HepG2 (cell line): ENCODE measurements around the gene TIMP3. TPM values are rescaled to one million over a fixed set of nuclear protein-coding genes. Genes with fewer than 3 reads are reported as not detected.
A peak's percentile ranks its signal among the peaks of the same experiment; 100 is the strongest.

Experiments
- ATAC-seq: fragments of 200-7000 bp; cut with Tn5 transposase; 3 replicates; pipeline ENCODE4 v1.9.1; 2020; ENCODE audit warnings: mild to moderate bottlenecking, moderate library complexity
- BruUV-seq: library from RNA; stranded (reverse); fragments of 400-500 nt; replicated peaks from 2 replicates; lab custom pipeline; 2021; lab: Mats Ljungman, UMichigan
- CTCF ChIA-PET: fragments of 300-600 bp; formaldehyde crosslinking; extraction: SDS; loops from one replicate; lab custom pipeline; 2021; ENCODE audit warnings: low total read pairs, inconsistent platforms, low intra/inter-chr PET ratio; lab: Yijun Ruan, JAX
- POLR2A ChIA-PET: fragments of 350-600 bp; sonication (Branson Sonifier 250); formaldehyde crosslinking; loops from one replicate; lab custom pipeline; 2020; ENCODE audit warnings: antibody characterized with exemption, inconsistent platforms; lab: Yijun Ruan, JAX
- DNase-seq: peaks from one replicate; pipeline ENCODE4 v3.0.0-alpha.2; 2015; ENCODE audit warnings: low spot score
- FAIRE-seq: peaks from 3 replicates; lab custom pipeline; 2011; peaks lifted over from hg19 to GRCh38; lab: Jason Lieb, UNC
- H2AFZ ChIP-seq: one replicate; pipeline ENCODE4 v1.6.1; 2011; ENCODE audit warnings: low read length, inconsistent platforms
- H3K27ac ChIP-seq: fragments of 300-600 bp; 3 replicates; pipeline ENCODE4 v1.8.0; 2011; ENCODE audit warnings: mixed run types, mild to moderate bottlenecking, mixed read lengths, low read length, inconsistent platforms; ENCODE audit not compliant: insufficient read depth; ENCODE audit errors: extremely low read length
- H3K27me3 ChIP-seq, 2 experiments: fragments of 200-600 bp in 1 of 2; 2 replicates in 1 of 2; 3 replicates in 1 of 2; pipeline versions ENCODE4 v1.6.0 to v1.8.0; 2011; ENCODE audit warnings: low read length in 2 of 2, mild to moderate bottlenecking in 2 of 2, moderate library complexity in 2 of 2, inconsistent platforms in 1 of 2; ENCODE audit not compliant: insufficient read depth in 2 of 2, control insufficient read depth in 1 of 2
- H3K36me3 ChIP-seq, 2 experiments: fragments of 200-600 bp in 1 of 2; replicated peaks in 1 of 2; 2 replicates in 1 of 2; 3 replicates in 1 of 2; pipeline versions ENCODE4 v1.5.1 to v1.8.0; 2011; ENCODE audit warnings: low read length in 2 of 2, inconsistent platforms in 1 of 2; ENCODE audit not compliant: insufficient read depth in 2 of 2, control insufficient read depth in 1 of 2
- H3K4me1 ChIP-seq: 2 replicates; pipeline ENCODE4 v1.5.1; 2012; ENCODE audit warnings: low read length, inconsistent platforms; ENCODE audit not compliant: insufficient read depth
- H3K4me2 ChIP-seq: 2 replicates; pipeline ENCODE4 v1.6.0; 2011; ENCODE audit warnings: low read depth, low read length, inconsistent platforms
- H3K4me3 ChIP-seq, 3 experiments: fragments of 200-600 bp in 1 of 3; sonication (generic), shearing (Covaris generic) in 1 of 3; replicated peaks in 1 of 3; 2 replicates each; pipeline ENCODE4 v1.5.1; 2011 to 2016; ENCODE audit warnings: low read length in 3 of 3, inconsistent platforms in 2 of 3, low read depth in 2 of 3, mild to moderate bottlenecking in 2 of 3, control low read depth in 1 of 3, mixed read lengths in 1 of 3; ENCODE audit not compliant: insufficient read depth in 1 of 3
- H3K79me2 ChIP-seq: one replicate; pipeline ENCODE4 v1.6.1; 2011; ENCODE audit warnings: low read length, inconsistent platforms; ENCODE audit not compliant: insufficient read depth
- H3K9ac ChIP-seq: 2 replicates; pipeline ENCODE4 v1.6.0; 2011; ENCODE audit warnings: mild to moderate bottlenecking, low read depth, low read length, inconsistent platforms; ENCODE audit not compliant: insufficient read depth
- H3K9me3 ChIP-seq: 2 replicates; pipeline ENCODE4 v1.5.1; 2012; ENCODE audit warnings: mild to moderate bottlenecking, low read length
- H4K20me1 ChIP-seq: 2 replicates; pipeline ENCODE4 v1.6.0; 2011; ENCODE audit warnings: inconsistent platforms, mild to moderate bottlenecking, low read length, moderate library complexity; ENCODE audit not compliant: insufficient read depth
- ETV5 ChIP-seq: IDR thresholded peaks from 2 replicates; pipeline ENCODE4 v1.6.1; 2018; ENCODE audit warnings: missing biosample characterization, missing genetic modification reagents, inconsistent platforms, borderline replicate concordance
- KDM1A ChIP-seq: IDR thresholded peaks from 2 replicates; pipeline ENCODE4 v1.6.1; 2016; ENCODE audit warnings: missing compliant biosample characterization
- NAIF1 ChIP-seq: sonication (generic); formaldehyde crosslinking; IDR thresholded peaks from 2 replicates; pipeline ENCODE4 v1.5.0; 2020; ENCODE audit warnings: mild to moderate bottlenecking, missing genetic modification reagents, borderline replicate concordance
- POLR2A ChIP-seq, 2 experiments: IDR thresholded peaks; 2 replicates each; pipeline ENCODE4 v1.6.1; 2011; ENCODE audit warnings: low read depth in 2 of 2, low read length in 2 of 2, mild to moderate bottlenecking in 1 of 2, moderate library complexity in 1 of 2; ENCODE audit not compliant: insufficient read depth in 1 of 2
- RBFOX2 ChIP-seq: fragments of 200-400 bp; formaldehyde crosslinking; IDR thresholded peaks from 2 replicates; pipeline ENCODE4 v1.6.1; 2017; ENCODE audit warnings: low read depth, mild to moderate bottlenecking, low read length
- RBM22 ChIP-seq: fragments of 200-400 bp; formaldehyde crosslinking; optimal IDR thresholded peaks from 2 replicates; pipeline ENCODE3; 2017; ENCODE audit warnings: mild to moderate bottlenecking, low read length, moderate library complexity
- SALL2 ChIP-seq: sonication (generic); formaldehyde crosslinking; IDR thresholded peaks from 2 replicates; pipeline ENCODE4 v1.8.1; 2023; ENCODE audit warnings: mild to moderate bottlenecking, missing genetic modification reagents, inconsistent platforms
- ZFP62 ChIP-seq: sonication (generic); formaldehyde crosslinking; IDR thresholded peaks from 2 replicates; pipeline ENCODE4 v1.4.0; 2020; ENCODE audit warnings: missing genetic modification reagents
- ZNF383 ChIP-seq: sonication (generic); formaldehyde crosslinking; IDR thresholded peaks from 2 replicates; pipeline ENCODE4 v1.4.0; 2020; ENCODE audit warnings: missing genetic modification reagents, mild to moderate bottlenecking, borderline replicate concordance
- ZNF746 ChIP-seq: sonication (generic); formaldehyde crosslinking; IDR thresholded peaks from 2 replicates; pipeline ENCODE4 v1.8.0; 2022; ENCODE audit warnings: mild to moderate bottlenecking, missing genetic modification reagents
- WGBS: methylation state at CpG from one replicate; pipeline ENCODE4 v1.1.6; 2017; ENCODE audit warnings: low lambda C conversion rate; 5-methylcytosine and 5-hydroxymethylcytosine counted together
- in situ Hi-C: cut with HindIII; loops from 2 replicates; pipeline ENCODE4 v1.10.0; 2017; ENCODE audit warnings: low pct_unique_long_range_greater_than_20kb; ENCODE audit not compliant: extremely low pct_ligation_motif_present
- intact Hi-C: fragments of 100-400 bp; cut with micrococcal nuclease; formaldehyde crosslinking; loops from one replicate; pipeline ENCODE4 v1.10.0; 2022; ENCODE audit not compliant: unreplicated experiment
- polyA plus RNA-seq, 8 experiments: library from polyadenylated mRNA; depleted of rRNA in 3 of 8; stranded (reverse) in 7 of 8; unstranded in 1 of 8; fragments of >200 nt; fragmentation: Illumina TruSeq in 4 of 8; extraction: Trizol in 4 of 8; gene quantifications; 2 replicates each; pipeline versions ENCODE4 v1.2.1 to v1.2.3, GENCODE V29; 2011 to 2016; ENCODE audit warnings: low read depth in 4 of 8, missing spikeins in 1 of 8, mixed read lengths in 1 of 8; ENCODE audit not compliant: insufficient read depth in 1 of 8
- total RNA-seq, 5 experiments: library from RNA; depleted of rRNA; stranded (reverse); fragments of >200 nt; fragmentation: Illumina TruSeq; extraction: Trizol; gene quantifications; 2 replicates each; pipeline ENCODE4 v1.2.3, GENCODE V29; 2016; ENCODE audit warnings: low read depth in 1 of 5

Gene TIMP3
- total and polyA plus RNA-seq, 2 of the 13 experiments (the other 11 are each of a cell fraction or from before 2014, with no cell fraction given): 57.3 to 86.6 TPM

DNA sequence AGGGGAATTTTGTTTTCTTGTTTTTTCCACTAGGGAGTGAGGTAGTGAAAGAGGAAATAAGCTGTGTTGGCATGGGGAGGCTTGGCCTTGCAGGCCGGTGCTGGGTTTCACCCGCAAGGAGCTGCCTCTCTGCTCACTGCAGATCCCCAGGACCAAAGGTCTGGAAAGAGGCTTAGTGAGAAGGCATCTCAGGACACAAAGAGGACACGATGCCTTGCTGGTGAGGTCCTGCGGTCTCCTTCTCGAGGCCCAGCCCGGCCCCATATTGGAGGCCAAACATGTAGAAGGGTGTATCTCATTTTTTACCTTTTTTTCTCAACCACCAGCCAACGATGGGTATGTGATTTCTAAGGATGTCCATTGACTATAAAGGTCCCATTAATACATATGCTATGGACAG lies 17.6 kb downstream of the TIMP3 start:
- no peaks in the 10 kb centered on the region for H3K9me3 ChIP-seq
- 99% methylated on average over 5 of the region's 7 CpGs for WGBS
- no TSS peak for BruUV-seq
- no peak for DNase-seq
- no peak overlapping the region for H3K4me3 ChIP-seq
- peaks cover 50% of the 10 kb centered on the region for H3K79me2 ChIP-seq
- H4K20me1 ChIP-seq: peaks cover 5% of the 10 kb centered on the region; the same call in 1 of the 2 replicates
- CTCF ChIA-PET: interaction anchor here (2.1 kb wide), 1 partner anchor 290 kb away, joined by 4 read pairs; no protein-coding TSS in a partner anchor
- H3K27me3 ChIP-seq: no peaks in the 10 kb centered on the region
- TF ChIP-seq RBFOX2: 0 out of 2 replicates have a peak, but pooled peaks have one; percentile 22
- no peak for TF ChIP-seq ZNF383 (CRISPR knock-in tag)
- H2AFZ ChIP-seq: no peak overlapping the region
- intact Hi-C loops (no loop called here), in situ Hi-C loops (no loop called here)
- no peak for FAIRE-seq
- no peak overlapping the region for H3K9ac ChIP-seq
- H3K4me1 ChIP-seq: 0 out of 2 replicates have a peak, but pooled peaks cover 10% of the 10 kb centered on the region
- no peak overlapping the region for H3K4me2 ChIP-seq
- POLR2A ChIA-PET: no interaction called here
- no peak for ATAC-seq
- no peak overlapping the region for H3K27ac ChIP-seq
- H3K36me3 ChIP-seq: peaks cover 8 to 49% of the 10 kb centered on the region in 2 experiments; a peak in 4 of 5 replicates

DNA sequence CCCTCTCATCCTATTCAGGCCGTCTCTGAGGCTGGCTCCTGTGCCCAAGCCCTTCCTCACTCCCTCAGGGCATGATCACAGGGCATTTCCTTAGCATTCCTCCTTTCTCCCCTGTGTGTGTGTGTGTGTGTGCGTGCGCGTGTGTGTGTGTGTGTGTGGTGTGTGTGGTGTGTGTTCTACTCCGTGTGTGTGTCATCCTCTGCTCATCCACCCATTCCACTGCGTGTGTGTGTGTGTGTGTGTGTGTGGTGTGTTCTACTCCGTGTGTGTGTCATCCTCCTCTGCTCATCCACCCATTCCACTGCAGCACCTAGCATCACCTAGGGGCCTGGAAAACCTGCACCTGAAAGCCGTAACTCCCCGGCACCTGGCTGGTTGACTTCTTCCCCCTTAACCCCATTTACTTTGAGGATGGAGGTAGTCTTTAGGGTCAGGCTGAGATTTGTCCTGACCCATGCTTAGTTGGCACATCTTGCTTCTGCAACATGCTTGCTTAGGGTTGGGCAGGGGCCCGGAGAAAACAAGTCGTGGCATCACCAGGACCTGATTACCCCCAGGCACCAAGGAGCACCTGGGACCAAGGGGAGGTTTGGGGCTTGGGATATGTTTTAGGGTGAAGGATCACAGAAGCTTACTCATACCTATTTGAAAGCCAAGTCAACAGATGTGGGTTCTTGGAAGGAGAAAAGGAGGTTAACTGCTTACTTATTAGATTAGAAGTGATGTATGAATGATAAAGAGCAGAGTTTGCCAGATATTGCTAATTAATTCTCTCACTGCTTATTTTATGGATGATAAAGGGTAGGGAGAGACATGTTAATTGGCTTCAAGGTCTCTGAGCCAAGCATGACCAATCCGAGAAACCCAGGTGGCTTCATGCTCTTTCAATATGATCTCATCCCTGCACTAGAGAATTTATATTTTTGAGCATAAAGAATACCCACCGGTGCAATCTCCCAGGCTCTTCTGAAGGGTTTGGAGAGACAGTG lies 18.9 kb downstream of the TIMP3 start:
- Histone ChIP-seq H3K4me3 (no peak overlapping the region), H3K9me3 (no peaks in the 10 kb centered on the region), H3K4me1 (0 out of 2 replicates have a peak, but pooled peaks cover 10% of the 10 kb centered on the region), H3K9ac (no peak overlapping the region), H3K36me3 (peaks cover 9 to 53% of the 10 kb centered on the region in 2 experiments; a peak in 4 of 5 replicates), H4K20me1 (peaks cover 5% of the 10 kb centered on the region; the same call in 1 of the 2 replicates), H2AFZ (no peak overlapping the region), H3K4me2 (no peak overlapping the region), H3K79me2 (peaks cover 47% of the 10 kb centered on the region), H3K27ac (no peak overlapping the region), H3K27me3 (no peaks in the 10 kb centered on the region)
- TF ChIP-seq RBM22 (peak; percentile 15), POLR2A (IDR thresholded peaks at IDR 0.05; ENCODE audit: insufficient read depth in 1 of 2, low read depth in 2 of 2, low read length in 2 of 2) (0 out of 4 replicates have a peak, but pooled peaks of 1 of the 2 experiments have one; percentile 12), NAIF1 (CRISPR knock-in tag) (no peak), KDM1A (CRISPR knock-in tag) (no peak), SALL2 (CRISPR knock-in tag) (no peak), ZFP62 (CRISPR knock-in tag) (no peak), ZNF383 (CRISPR knock-in tag) (no peak), ETV5 (CRISPR knock-in tag) (no peak), ZNF746 (no peak)
- ChIA-PET POLR2A (no interaction called here), CTCF (interaction anchor here (2.1 kb wide), 1 partner anchor 291 kb away, joined by 4 read pairs; no protein-coding TSS in a partner anchor)
- DNase-seq (no peak), ATAC-seq (no peak), FAIRE-seq (no peak)
- 96% methylated on average over 12 of the region's 13 CpGs for WGBS
- in situ Hi-C loops (no loop called here), intact Hi-C loops (no loop called here)
- no TSS peak for BruUV-seq
